CD4-positive, CD25-positive, alpha-beta regulatory T cell (primary cell): ENCODE results near the gene MPV17L2. TPM values are rescaled to one million over a fixed set of nuclear protein-coding genes. Genes with fewer than 3 reads are reported as not detected.
"Not testable (repeated sequence)": the region's sequence is repeated elsewhere in the genome, so short reads cannot be mapped to it uniquely, and the experiment has no call there.

Experiments
- ATAC-seq, 2 donors: fragments of 150-1000 bp; cut with Tn5 transposase; one replicate each; pipeline ENCODE4 v1.10.0; 2021; ENCODE audit warnings: low read depth in 2 of 2, moderate number of reproducible peaks in 2 of 2, moderate library complexity in 1 of 2
- DNase-seq, 3 donors: peaks; one replicate each; pipeline versions ENCODE4 v3.0.0 to v3.0.0-alpha.2; 2012 to 2022; ENCODE audit warnings: mixed read lengths in 1 of 3
- H3K27ac ChIP-seq: one replicate; pipeline ENCODE4 v1.7.0; 2013; ENCODE audit warnings: mild to moderate bottlenecking, low read length; ENCODE audit not compliant: insufficient read depth, poor library complexity, severe bottlenecking
- H3K27me3 ChIP-seq: one replicate; pipeline ENCODE4 v1.7.0; 2013; ENCODE audit warnings: low read length; ENCODE audit not compliant: control insufficient read depth, insufficient read depth
- H3K36me3 ChIP-seq: one replicate; pipeline ENCODE4 v1.7.0; 2013; ENCODE audit warnings: mild to moderate bottlenecking, low read length, moderate library complexity; ENCODE audit not compliant: control insufficient read depth, insufficient read depth
- H3K4me1 ChIP-seq: 2 replicates; pipeline ENCODE4 v1.7.0; 2013; ENCODE audit warnings: mild to moderate bottlenecking, low read length; ENCODE audit not compliant: insufficient read depth, control insufficient read depth, poor library complexity, severe bottlenecking
- H3K4me3 ChIP-seq: one replicate; pipeline ENCODE4 v1.7.0; 2013; ENCODE audit warnings: low read depth, mild to moderate bottlenecking, low read length, moderate library complexity
- H3K9me3 ChIP-seq, 2 experiments: 1 replicate in 1 of 2; 2 replicates in 1 of 2; pipeline ENCODE4 v1.7.0; 2013; ENCODE audit warnings: low read length in 2 of 2, mild to moderate bottlenecking in 1 of 2, moderate library complexity in 1 of 2; ENCODE audit not compliant: control insufficient read depth in 2 of 2
- H3K27ac Mint-ChIP-seq, 3 donors: one replicate each; pipeline ENCODE4 v1.8.0; 2020 to 2022; ENCODE audit warnings: mild to moderate bottlenecking in 3 of 3, mixed read lengths in 3 of 3, moderate library complexity in 2 of 3
- H3K27me3 Mint-ChIP-seq: one replicate; pipeline ENCODE4 v1.8.0; 2022; ENCODE audit warnings: mild to moderate bottlenecking, mixed read lengths
- H3K36me3 Mint-ChIP-seq: one replicate; pipeline ENCODE4 v1.8.0; 2020; ENCODE audit warnings: mixed read lengths
- H3K4me1 Mint-ChIP-seq, 4 donors: one replicate each; pipeline ENCODE4 v1.8.0; 2020 to 2022; ENCODE audit warnings: mixed read lengths in 4 of 4, mild to moderate bottlenecking in 1 of 4
- H3K4me3 Mint-ChIP-seq, 4 donors: one replicate each; pipeline ENCODE4 v1.8.0; 2020 to 2022; ENCODE audit warnings: mild to moderate bottlenecking in 4 of 4, mixed read lengths in 4 of 4, moderate library complexity in 3 of 4
- H3K9me3 Mint-ChIP-seq, 7 donors: one replicate each; pipeline ENCODE4 v1.8.0; 2020 to 2022; ENCODE audit warnings: mixed read lengths in 7 of 7, mild to moderate bottlenecking in 3 of 7, moderate library complexity in 2 of 7
- polyA plus RNA-seq, 4 donors: library from polyadenylated mRNA; unstranded; fragments of 300-500 nt; fragmentation: Illumina TruSeq; gene quantifications; one replicate each; pipeline ENCODE4 v1.2.3, GENCODE V29; 2021
- total RNA-seq: library from RNA; stranded (reverse); gene quantifications from one replicate; pipeline ENCODE4 v1.2.3, GENCODE V29; 2022

Gene MPV17L2
- total and polyA plus RNA-seq, 5 donors from 2014 or later: 5.5 to 20.8 (median 12.6) TPM

- peaks cover 3% of the 10 kb centered on the region for H3K36me3 Mint-ChIP-seq
- H3K9me3 Mint-ChIP-seq: no peaks in the 10 kb centered on the region
- DNase-seq (peak in 1 of 3 donors; percentile 75), ATAC-seq (peak; percentile 9 to 10)
- peaks cover 6% of the 10 kb centered on the region for H3K27me3 Mint-ChIP-seq
- H3K9me3 ChIP-seq: no peaks in the 10 kb centered on the region
- H3K27me3 ChIP-seq: no peaks in the 10 kb centered on the region
- H3K27ac ChIP-seq: peak overlapping the region; percentile 75
- peak overlapping the region; percentile 66 for H3K4me3 ChIP-seq
- H3K4me1 ChIP-seq: peaks cover 24% of the 10 kb centered on the region
- peak overlapping the region; percentile 94 to 97 (median 94) for H3K4me3 Mint-ChIP-seq
- H3K36me3 ChIP-seq: no peaks in the 10 kb centered on the region
- H3K27ac Mint-ChIP-seq: peak overlapping the region in 2 of 3 donors; percentile 94 to 97
- peaks cover 4 to 35% (median 7%) of the 10 kb centered on the region in 4 donors for H3K4me1 Mint-ChIP-seq
These were observed 10.4 kb downstream of the MPV17L2 start for GRCh38 chr19:18203408-18203862.

GRCh38 chr19:18203863-18204393 lies 10.9 kb downstream of the MPV17L2 start, which contains the start of gene RAB3A:
Gene RAB3A (minus strand): TSS chr19:18204042. CDS start chr19:18202740, 1,302 bp downstream.
- Histone ChIP-seq H3K27ac (peak within 1 kb of the TSS; percentile 78), H3K4me3 (peak within 1 kb of the TSS; percentile 70), H3K9me3 (no peaks in the 10 kb centered on the region), H3K27me3 (no peaks in the 10 kb centered on the region), H3K4me1 (peaks cover 24% of the 10 kb centered on the region), H3K36me3 (no peaks in the 10 kb centered on the region)
- peak; percentile 89 to 93 for ATAC-seq
- Mint-ChIP-seq H3K27me3 (peaks cover 6% of the 10 kb centered on the region), H3K36me3 (no peaks in the 10 kb centered on the region), H3K4me1 (peaks cover 4 to 35% (median 7%) of the 10 kb centered on the region in 4 donors), H3K27ac (peak within 1 kb of the TSS; percentile 67 to 97 (median 94)), H3K9me3 (no peaks in the 10 kb centered on the region), H3K4me3 (peak within 1 kb of the TSS; percentile 94 to 97 (median 94))
- peak; percentile 99 to 100 (median 100) for DNase-seq

- ATAC-seq (no peak), DNase-seq (no peak)
- no peaks in the 10 kb centered on the region for H3K27me3 ChIP-seq
- peaks cover 24% of the 10 kb centered on the region for H3K4me1 ChIP-seq
- peaks cover 6% of the 10 kb centered on the region for H3K27me3 Mint-ChIP-seq
- peak overlapping the region; percentile 67 to 97 (median 94) for H3K27ac Mint-ChIP-seq
- H3K4me1 Mint-ChIP-seq: peaks cover 4 to 35% (median 7%) of the 10 kb centered on the region in 4 donors
- peak overlapping the region; percentile 78 for H3K27ac ChIP-seq
- no peaks in the 10 kb centered on the region for H3K36me3 ChIP-seq
- H3K4me3 Mint-ChIP-seq: peak overlapping the region; percentile 94 to 97 (median 94)
- no peaks in the 10 kb centered on the region for H3K9me3 Mint-ChIP-seq
- no peaks in the 10 kb centered on the region for H3K9me3 ChIP-seq
- H3K36me3 Mint-ChIP-seq: no peaks in the 10 kb centered on the region
- peak overlapping the region; percentile 70 for H3K4me3 ChIP-seq
These were observed 11.6 kb downstream of the MPV17L2 start for GRCh38 chr19:18204394-18205199.

- Histone ChIP-seq H3K9me3 (no peaks in the 10 kb centered on the region), H3K4me3 (no peak overlapping the region), H3K27me3 (no peaks in the 10 kb centered on the region), H3K4me1 (peaks cover 24% of the 10 kb centered on the region), H3K27ac (peak overlapping the region; percentile 78), H3K36me3 (no peaks in the 10 kb centered on the region)
- peaks cover 4 to 35% (median 7%) of the 10 kb centered on the region in 4 donors for H3K4me1 Mint-ChIP-seq
- H3K36me3 Mint-ChIP-seq: no peaks in the 10 kb centered on the region
- peaks cover 10% of the 10 kb centered on the region for H3K27me3 Mint-ChIP-seq
- H3K9me3 Mint-ChIP-seq: no peaks in the 10 kb centered on the region
- DNase-seq (peak; percentile 42 to 75 (median 48)), ATAC-seq (no peak)
- H3K4me3 Mint-ChIP-seq: peak overlapping the region; percentile 94 to 97 (median 94)
- H3K27ac Mint-ChIP-seq: peak overlapping the region; percentile 26 to 97 (median 94)
These were observed 12.3 kb downstream of the MPV17L2 start for GRCh38 chr19:18205200-18205892.

GRCh38 chr19:18206018-18206417 lies 13.0 kb downstream of the MPV17L2 start:
- ATAC-seq: no peak
- H3K4me1 Mint-ChIP-seq: peaks cover 4 to 35% (median 7%) of the 10 kb centered on the region in 4 donors
- Histone ChIP-seq H3K27me3 (no peaks in the 10 kb centered on the region), H3K36me3 (no peaks in the 10 kb centered on the region), H3K9me3 (no peaks in the 10 kb centered on the region), H3K4me3 (no peak overlapping the region), H3K27ac (no peak overlapping the region), H3K4me1 (peaks cover 24% of the 10 kb centered on the region)
- no peak for DNase-seq
- H3K9me3 Mint-ChIP-seq: no peaks in the 10 kb centered on the region
- peaks cover 14% of the 10 kb centered on the region for H3K27me3 Mint-ChIP-seq
- H3K27ac Mint-ChIP-seq: no peak overlapping the region
- peak overlapping the region in 2 of 4 donors; percentile 28 to 61 for H3K4me3 Mint-ChIP-seq
- H3K36me3 Mint-ChIP-seq: no peaks in the 10 kb centered on the region

GRCh38 chr19:18208098-18208951 lies 15.3 kb downstream of the MPV17L2 start:
- Histone ChIP-seq H3K4me3 (no peak overlapping the region), H3K4me1 (peaks cover 18% of the 10 kb centered on the region), H3K27me3 (no peaks in the 10 kb centered on the region), H3K27ac (no peak overlapping the region), H3K36me3 (no peaks in the 10 kb centered on the region), H3K9me3 (no peaks in the 10 kb centered on the region)
- Mint-ChIP-seq H3K4me3 (peak overlapping the region in 1 of 4 donors; percentile 21), H3K27ac (no peak overlapping the region), H3K9me3 (no peaks in the 10 kb centered on the region), H3K36me3 (no peaks in the 10 kb centered on the region), H3K4me1 (peaks cover under 1 to 20% (median 7%) of the 10 kb centered on the region in 4 donors), H3K27me3 (peaks cover 18% of the 10 kb centered on the region)
- ATAC-seq (no peak), DNase-seq (peak; percentile 32 to 50 (median 44))

GRCh38 chr19:18209912-18210311 lies 16.9 kb downstream of the MPV17L2 start:
- H3K4me3 ChIP-seq, DNase-seq, H3K36me3 Mint-ChIP-seq, H3K27me3 ChIP-seq, H3K9me3 ChIP-seq, H3K4me1 Mint-ChIP-seq, H3K4me1 ChIP-seq, H3K9me3 Mint-ChIP-seq, H3K27ac ChIP-seq, H3K36me3 ChIP-seq, H3K27ac Mint-ChIP-seq, ATAC-seq, H3K4me3 Mint-ChIP-seq: not testable (repeated sequence)
- H3K27me3 Mint-ChIP-seq: peaks cover 19% of the 10 kb centered on the region
